CD4-positive, CD25-positive, alpha-beta regulatory T cell (primary cell): ENCODE data around the gene ZNF217. TPM values are rescaled to one million over a fixed set of nuclear protein-coding genes. Genes with fewer than 3 reads are reported as not detected.
"Not testable (repeated sequence)": the region's sequence is repeated elsewhere in the genome, so short reads cannot be mapped to it uniquely, and the experiment has no call there.

ENCODE experiments used
- ATAC-seq, 2 donors: fragments of 150-1000 bp; cut with Tn5 transposase; one replicate each; pipeline ENCODE4 v1.10.0; 2021; ENCODE audit warnings: low read depth in 2 of 2, moderate number of reproducible peaks in 2 of 2, moderate library complexity in 1 of 2
- DNase-seq, 3 donors: peaks; one replicate each; pipeline versions ENCODE4 v3.0.0 to v3.0.0-alpha.2; 2012 to 2022; ENCODE audit warnings: mixed read lengths in 1 of 3
- H3K27ac ChIP-seq: one replicate; pipeline ENCODE4 v1.7.0; 2013; ENCODE audit warnings: mild to moderate bottlenecking, low read length; ENCODE audit not compliant: insufficient read depth, poor library complexity, severe bottlenecking
- H3K27me3 ChIP-seq: one replicate; pipeline ENCODE4 v1.7.0; 2013; ENCODE audit warnings: low read length; ENCODE audit not compliant: control insufficient read depth, insufficient read depth
- H3K36me3 ChIP-seq: one replicate; pipeline ENCODE4 v1.7.0; 2013; ENCODE audit warnings: mild to moderate bottlenecking, low read length, moderate library complexity; ENCODE audit not compliant: control insufficient read depth, insufficient read depth
- H3K4me1 ChIP-seq: 2 replicates; pipeline ENCODE4 v1.7.0; 2013; ENCODE audit warnings: mild to moderate bottlenecking, low read length; ENCODE audit not compliant: insufficient read depth, control insufficient read depth, poor library complexity, severe bottlenecking
- H3K4me3 ChIP-seq: one replicate; pipeline ENCODE4 v1.7.0; 2013; ENCODE audit warnings: low read depth, mild to moderate bottlenecking, low read length, moderate library complexity
- H3K9me3 ChIP-seq, 2 experiments: 1 replicate in 1 of 2; 2 replicates in 1 of 2; pipeline ENCODE4 v1.7.0; 2013; ENCODE audit warnings: low read length in 2 of 2, mild to moderate bottlenecking in 1 of 2, moderate library complexity in 1 of 2; ENCODE audit not compliant: control insufficient read depth in 2 of 2
- H3K27ac Mint-ChIP-seq, 3 donors: one replicate each; pipeline ENCODE4 v1.8.0; 2020 to 2022; ENCODE audit warnings: mild to moderate bottlenecking in 3 of 3, mixed read lengths in 3 of 3, moderate library complexity in 2 of 3
- H3K27me3 Mint-ChIP-seq: one replicate; pipeline ENCODE4 v1.8.0; 2022; ENCODE audit warnings: mild to moderate bottlenecking, mixed read lengths
- H3K36me3 Mint-ChIP-seq: one replicate; pipeline ENCODE4 v1.8.0; 2020; ENCODE audit warnings: mixed read lengths
- H3K4me1 Mint-ChIP-seq, 4 donors: one replicate each; pipeline ENCODE4 v1.8.0; 2020 to 2022; ENCODE audit warnings: mixed read lengths in 4 of 4, mild to moderate bottlenecking in 1 of 4
- H3K4me3 Mint-ChIP-seq, 4 donors: one replicate each; pipeline ENCODE4 v1.8.0; 2020 to 2022; ENCODE audit warnings: mild to moderate bottlenecking in 4 of 4, mixed read lengths in 4 of 4, moderate library complexity in 3 of 4
- H3K9me3 Mint-ChIP-seq, 7 donors: one replicate each; pipeline ENCODE4 v1.8.0; 2020 to 2022; ENCODE audit warnings: mixed read lengths in 7 of 7, mild to moderate bottlenecking in 3 of 7, moderate library complexity in 2 of 7
- polyA plus RNA-seq, 4 donors: library from polyadenylated mRNA; unstranded; fragments of 300-500 nt; fragmentation: Illumina TruSeq; gene quantifications; one replicate each; pipeline ENCODE4 v1.2.3, GENCODE V29; 2021
- total RNA-seq: library from RNA; stranded (reverse); gene quantifications from one replicate; pipeline ENCODE4 v1.2.3, GENCODE V29; 2022

The ZNF217 gene
- total and polyA plus RNA-seq, 5 donors from 2014 or later = 15.6 to 70.9 (median 18.4) TPM

GRCh38 chr20:53551719-53552571 lies 41.7 kb downstream of the ZNF217 start:
- not testable (repeated sequence) for H3K27ac ChIP-seq, H3K4me3 ChIP-seq, ATAC-seq, H3K36me3 Mint-ChIP-seq, H3K4me1 Mint-ChIP-seq, H3K27me3 ChIP-seq, H3K9me3 ChIP-seq, DNase-seq, H3K9me3 Mint-ChIP-seq, H3K4me1 ChIP-seq, H3K36me3 ChIP-seq, H3K27ac Mint-ChIP-seq, H3K27me3 Mint-ChIP-seq
- peak overlapping the region in 1 of 4 donors; percentile 22 for H3K4me3 Mint-ChIP-seq

GRCh38 chr20:53550280-53551187 lies 43.1 kb downstream of the ZNF217 start:
- H3K27me3 Mint-ChIP-seq = no peaks in the 10 kb centered on the region
- H3K36me3 Mint-ChIP-seq = no peaks in the 10 kb centered on the region
- Histone ChIP-seq H3K36me3 (no peaks in the 10 kb centered on the region), H3K27ac (no peak overlapping the region), H3K4me1 (no peaks in the 10 kb centered on the region), H3K9me3 (no peaks in the 10 kb centered on the region), H3K27me3 (no peaks in the 10 kb centered on the region), H3K4me3 (no peak overlapping the region)
- DNase-seq = no peak
- H3K4me3 Mint-ChIP-seq = no peak overlapping the region
- ATAC-seq = no peak
- H3K27ac Mint-ChIP-seq = no peak overlapping the region
- peaks cover 0 to 2% (median 0%) of the 10 kb centered on the region in 4 donors for H3K4me1 Mint-ChIP-seq
- H3K9me3 Mint-ChIP-seq = no peaks in the 10 kb centered on the region

- no peak overlapping the region for H3K4me3 Mint-ChIP-seq
- H3K4me3 ChIP-seq = no peak overlapping the region
These were observed 45.9 kb downstream of the ZNF217 start for GRCh38 chr20:53547664-53548239.

GRCh38 chr20:53539516-53539915 lies 54.1 kb downstream of the ZNF217 start:
- no peak overlapping the region for H3K27ac Mint-ChIP-seq
- H3K4me1 Mint-ChIP-seq = no peaks in the 10 kb centered on the region
- Histone ChIP-seq H3K27ac (no peak overlapping the region), H3K4me1 (no peaks in the 10 kb centered on the region), H3K4me3 (no peak overlapping the region), H3K36me3 (no peaks in the 10 kb centered on the region), H3K9me3 (no peaks in the 10 kb centered on the region), H3K27me3 (no peaks in the 10 kb centered on the region)
- no peak overlapping the region for H3K4me3 Mint-ChIP-seq
- H3K9me3 Mint-ChIP-seq = no peaks in the 10 kb centered on the region
- ATAC-seq (no peak), DNase-seq (no peak)
- H3K27me3 Mint-ChIP-seq = peaks cover 9% of the 10 kb centered on the region
- no peaks in the 10 kb centered on the region for H3K36me3 Mint-ChIP-seq

More at GRCh38 chr20:53547664-53548239, 45.9 kb downstream of the ZNF217 start:
- Histone ChIP-seq H3K9me3 (no peaks in the 10 kb centered on the region), H3K27ac (no peak overlapping the region), H3K27me3 (no peaks in the 10 kb centered on the region), H3K36me3 (no peaks in the 10 kb centered on the region), H3K4me1 (no peaks in the 10 kb centered on the region)
- ATAC-seq = no peak
- Mint-ChIP-seq H3K36me3 (no peaks in the 10 kb centered on the region), H3K9me3 (no peaks in the 10 kb centered on the region), H3K27me3 (no peaks in the 10 kb centered on the region), H3K4me1 (no peaks in the 10 kb centered on the region), H3K27ac (no peak overlapping the region)
- peak in 2 of 3 donors; percentile 18 to 58 for DNase-seq

GRCh38 chr20:53536382-53536781 lies 57.3 kb downstream of the ZNF217 start:
- not testable (repeated sequence) for H3K9me3 ChIP-seq, H3K4me1 Mint-ChIP-seq, H3K27ac ChIP-seq, H3K27ac Mint-ChIP-seq, H3K36me3 Mint-ChIP-seq, H3K36me3 ChIP-seq, H3K27me3 ChIP-seq, H3K4me1 ChIP-seq, H3K4me3 Mint-ChIP-seq, DNase-seq, H3K9me3 Mint-ChIP-seq, ATAC-seq, H3K4me3 ChIP-seq
- H3K27me3 Mint-ChIP-seq = peaks cover 20% of the 10 kb centered on the region

- H3K27ac ChIP-seq = no peak overlapping the region
- no peak overlapping the region for H3K4me3 ChIP-seq
- H3K27ac Mint-ChIP-seq = no peak overlapping the region
- no peaks in the 10 kb centered on the region for H3K27me3 ChIP-seq
- H3K36me3 ChIP-seq = no peaks in the 10 kb centered on the region
- DNase-seq (no peak), ATAC-seq (no peak)
- H3K9me3 ChIP-seq = no peaks in the 10 kb centered on the region
- no peaks in the 10 kb centered on the region for H3K9me3 Mint-ChIP-seq
- no peak overlapping the region for H3K4me3 Mint-ChIP-seq
- no peaks in the 10 kb centered on the region for H3K36me3 Mint-ChIP-seq
- peaks cover 20% of the 10 kb centered on the region for H3K27me3 Mint-ChIP-seq
- H3K4me1 ChIP-seq = no peaks in the 10 kb centered on the region
- no peaks in the 10 kb centered on the region for H3K4me1 Mint-ChIP-seq
These were observed 57.8 kb downstream of the ZNF217 start for GRCh38 chr20:53535878-53536277.

GRCh38 chr20:53534037-53534436 lies 59.6 kb downstream of the ZNF217 start:
- Histone ChIP-seq H3K9me3 (no peaks in the 10 kb centered on the region), H3K4me3 (no peak overlapping the region), H3K27me3 (no peaks in the 10 kb centered on the region), H3K36me3 (no peaks in the 10 kb centered on the region), H3K4me1 (no peaks in the 10 kb centered on the region), H3K27ac (no peak overlapping the region)
- no peak for DNase-seq
- Mint-ChIP-seq H3K9me3 (no peaks in the 10 kb centered on the region), H3K4me1 (no peaks in the 10 kb centered on the region), H3K4me3 (no peak overlapping the region), H3K36me3 (no peaks in the 10 kb centered on the region), H3K27ac (no peak overlapping the region), H3K27me3 (peaks cover 11% of the 10 kb centered on the region)
- ATAC-seq = no peak
